ENCODE data around the gene SEMA3F.
"Not testable (repeated sequence)": the region's sequence is repeated elsewhere in the genome, so short reads cannot be mapped to it uniquely, and the experiment has no call there.

The SEMA3F gene

DNA sequence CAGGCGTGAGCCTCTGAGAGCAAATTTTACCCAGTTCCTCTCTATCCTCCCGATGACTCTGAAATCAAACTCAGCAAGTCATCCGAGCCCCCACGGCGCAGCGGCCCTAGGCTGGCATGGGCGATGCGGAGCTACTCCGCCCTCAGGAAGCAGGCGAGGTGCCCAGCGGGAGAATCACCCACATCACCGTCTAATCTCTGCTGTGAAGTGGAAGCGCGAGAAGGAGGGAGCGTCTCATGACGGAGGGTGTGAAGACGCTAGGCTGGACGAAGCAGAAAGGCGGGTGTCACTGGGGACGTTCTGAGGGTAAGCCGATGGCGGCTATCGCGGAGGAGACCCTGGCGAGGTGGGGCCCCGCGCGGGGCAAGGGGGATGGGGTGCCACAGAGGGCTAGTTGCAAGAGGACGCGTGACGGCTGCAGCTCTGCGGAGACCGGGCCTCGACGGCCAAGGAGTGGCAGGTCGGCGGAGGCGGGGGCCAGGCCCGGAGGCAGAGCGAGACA is 71.8 kb downstream of the SEMA3F start:
- in situ Hi-C loops (cut with HindIII; ENCODE audit: low sequenced_read_pairs): no loop called here
- H3K4me3 ChIP-seq (ENCODE audit: low read depth, low read length): peak overlapping the region; percentile 49
- DNase-seq (ENCODE audit: low read depth, low spot score): peak; percentile 50
- TF ChIP-seq, protein P1, sequence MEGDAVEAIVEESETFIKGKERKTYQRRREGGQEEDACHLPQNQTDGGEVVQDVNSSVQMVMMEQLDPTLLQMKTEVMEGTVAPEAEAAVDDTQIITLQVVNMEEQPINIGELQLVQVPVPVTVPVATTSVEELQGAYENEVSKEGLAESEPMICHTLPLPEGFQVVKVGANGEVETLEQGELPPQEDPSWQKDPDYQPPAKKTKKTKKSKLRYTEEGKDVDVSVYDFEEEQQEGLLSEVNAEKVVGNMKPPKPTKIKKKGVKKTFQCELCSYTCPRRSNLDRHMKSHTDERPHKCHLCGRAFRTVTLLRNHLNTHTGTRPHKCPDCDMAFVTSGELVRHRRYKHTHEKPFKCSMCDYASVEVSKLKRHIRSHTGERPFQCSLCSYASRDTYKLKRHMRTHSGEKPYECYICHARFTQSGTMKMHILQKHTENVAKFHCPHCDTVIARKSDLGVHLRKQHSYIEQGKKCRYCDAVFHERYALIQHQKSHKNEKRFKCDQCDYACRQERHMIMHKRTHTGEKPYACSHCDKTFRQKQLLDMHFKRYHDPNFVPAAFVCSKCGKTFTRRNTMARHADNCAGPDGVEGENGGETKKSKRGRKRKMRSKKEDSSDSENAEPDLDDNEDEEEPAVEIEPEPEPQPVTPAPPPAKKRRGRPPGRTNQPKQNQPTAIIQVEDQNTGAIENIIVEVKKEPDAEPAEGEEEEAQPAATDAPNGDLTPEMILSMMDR (IDR thresholded peaks at IDR 0.05; ENCODE audit: low read depth, low read length): no peak

DNA sequence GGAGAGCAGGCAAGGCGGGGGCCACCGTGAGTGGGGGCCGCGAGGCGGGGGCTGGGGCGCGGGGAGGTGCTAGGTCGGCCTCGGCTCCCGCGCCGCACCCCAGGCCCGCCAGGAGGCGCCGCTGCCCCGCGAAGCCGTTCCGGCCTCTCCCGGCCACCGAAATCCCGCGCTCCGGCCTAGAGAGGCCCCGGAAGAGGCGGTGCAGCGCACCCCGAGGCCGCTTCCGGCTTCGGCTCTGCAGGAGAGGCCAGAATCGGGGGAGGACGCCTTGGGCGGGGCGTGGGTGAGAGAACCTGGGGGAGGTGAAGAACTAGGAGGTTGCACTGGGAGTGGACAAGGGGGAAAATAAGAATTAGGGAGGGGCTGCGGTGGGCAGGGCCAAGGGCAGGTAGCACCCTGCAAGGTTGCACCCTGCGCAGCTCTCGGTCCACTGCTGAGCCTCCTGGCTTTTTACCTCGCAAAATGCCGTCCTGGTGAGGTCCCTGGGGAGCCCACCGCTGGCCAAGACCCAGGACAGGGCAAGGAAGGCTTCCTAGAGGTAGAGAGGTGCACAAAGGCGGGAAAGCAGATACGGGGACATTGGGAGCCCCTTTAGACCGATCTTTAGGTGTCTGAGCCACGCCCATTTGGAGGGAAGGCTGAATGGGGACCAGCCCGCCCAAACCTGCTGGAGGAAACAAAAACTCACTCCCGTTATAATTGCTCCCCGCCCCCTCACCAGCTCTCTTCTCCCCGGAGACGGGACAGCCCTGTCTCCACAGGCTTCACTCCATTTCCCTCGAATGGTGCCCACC is 72.5 kb downstream of the SEMA3F start:
- in situ Hi-C loops (cut with HindIII; ENCODE audit: low sequenced_read_pairs): no loop called here
- peak overlapping the region; percentile 74 for H3K4me3 ChIP-seq (ENCODE audit: low read depth, low read length)
- peak; percentile 89 for DNase-seq (ENCODE audit: low read depth, low spot score)
- TF ChIP-seq, protein P1 (IDR thresholded peaks at IDR 0.05; ENCODE audit: low read depth, low read length): peak; percentile 61

DNA sequence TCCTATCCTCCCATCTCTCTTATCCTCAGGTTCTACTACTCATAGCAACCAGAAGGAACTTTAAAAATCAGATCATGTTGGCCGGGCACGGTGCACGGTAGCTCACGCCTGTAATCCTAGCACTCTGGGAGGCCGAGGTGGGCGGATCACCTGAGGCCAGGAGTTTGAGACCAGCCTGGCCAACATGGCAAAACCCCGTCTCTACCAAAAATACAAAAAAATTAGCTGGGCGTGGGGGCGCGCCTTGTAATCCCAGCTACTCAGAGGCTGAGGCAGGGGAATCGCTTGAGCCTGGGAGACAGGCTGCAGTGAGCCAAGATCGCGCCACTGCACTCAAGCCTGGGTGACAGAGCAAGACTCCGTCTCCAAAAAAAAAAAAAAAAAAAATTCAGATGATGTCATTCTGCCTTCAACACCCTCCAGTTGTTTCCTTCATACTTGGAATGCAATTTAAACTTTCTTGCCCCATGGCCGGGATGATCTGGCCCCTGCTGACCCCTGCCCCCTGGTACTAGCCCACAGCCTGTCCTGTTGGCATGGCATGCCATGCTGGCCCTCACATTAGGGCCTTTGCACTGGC is 73.2 kb downstream of the SEMA3F start:
- H3K4me3 ChIP-seq (ENCODE audit: low read depth, low read length): peak overlapping the region; percentile 74
- in situ Hi-C loops (cut with HindIII; ENCODE audit: low sequenced_read_pairs); DNase-seq (ENCODE audit: low read depth, low spot score): not testable (repeated sequence)

DNA sequence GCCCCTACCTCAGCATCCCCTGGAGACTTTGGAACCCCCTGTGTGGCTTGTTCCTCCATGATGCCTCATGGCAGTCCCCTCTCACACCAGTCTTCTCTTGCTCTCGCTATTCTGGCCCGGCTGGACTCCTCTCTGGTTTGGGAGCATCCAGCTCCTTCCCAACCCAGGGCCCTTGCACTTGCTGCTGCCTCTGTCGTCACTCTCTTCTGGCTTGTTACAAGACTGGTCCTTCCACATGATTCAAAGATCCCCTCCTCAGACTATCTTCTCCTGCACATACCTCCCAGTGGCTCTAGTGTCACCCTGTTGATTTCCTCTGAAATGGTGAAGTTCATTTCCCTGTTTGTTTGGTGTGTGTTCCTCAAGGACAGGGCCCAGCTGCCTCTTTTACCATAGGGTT is 74.4 kb downstream of the SEMA3F start:
- in situ Hi-C loops (cut with HindIII; ENCODE audit: low sequenced_read_pairs): no loop called here

DNA sequence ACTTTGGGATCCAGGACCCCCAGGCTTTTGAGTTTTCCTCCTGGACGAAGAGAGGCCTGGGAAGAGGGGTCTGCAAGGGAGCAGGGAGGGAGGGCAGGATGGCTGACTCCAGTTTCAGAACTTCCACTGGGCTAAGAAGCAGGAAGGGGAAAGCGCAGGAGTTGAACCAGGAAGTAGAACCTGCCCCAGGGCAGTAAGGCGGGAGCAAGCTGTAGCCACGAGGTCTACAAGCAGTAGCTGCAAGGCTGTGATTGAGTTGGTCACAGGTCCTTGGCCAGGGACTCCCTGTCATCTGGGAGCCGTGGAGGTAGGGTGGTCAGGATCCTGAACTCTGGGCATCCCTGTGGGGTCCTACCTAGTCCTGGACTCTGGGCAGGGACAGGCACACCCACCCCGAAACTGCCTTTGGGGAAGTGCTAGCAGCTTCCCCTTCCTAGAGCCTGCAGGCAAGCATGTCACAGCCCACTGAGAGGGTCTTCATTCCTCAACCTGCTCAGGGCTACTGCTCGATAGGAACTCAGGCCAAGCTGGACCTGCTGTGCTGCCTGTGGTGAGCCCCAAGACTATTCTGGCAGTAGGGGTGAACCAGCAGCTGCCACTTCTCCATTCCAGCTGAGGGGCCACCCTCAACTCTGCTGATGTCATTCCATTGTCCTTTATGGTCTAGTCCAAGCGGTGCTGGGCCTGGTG is 75.1 kb downstream of the SEMA3F start:
- no peak for DNase-seq (ENCODE audit: low read depth, low spot score)
- H3K4me3 ChIP-seq (ENCODE audit: low read depth, low read length): no peak overlapping the region
- in situ Hi-C loops (cut with HindIII; ENCODE audit: low sequenced_read_pairs): no loop called here
- TF ChIP-seq, protein P1 (IDR thresholded peaks at IDR 0.05; ENCODE audit: low read depth, low read length): no peak

More for the DNA sequence above, 74.4 kb downstream of the SEMA3F start:
- no peak for DNase-seq (ENCODE audit: low read depth, low spot score)
- H3K4me3 ChIP-seq (ENCODE audit: low read depth, low read length): no peak overlapping the region
- TF ChIP-seq, protein P1 (IDR thresholded peaks at IDR 0.05; ENCODE audit: low read depth, low read length): no peak

DNA sequence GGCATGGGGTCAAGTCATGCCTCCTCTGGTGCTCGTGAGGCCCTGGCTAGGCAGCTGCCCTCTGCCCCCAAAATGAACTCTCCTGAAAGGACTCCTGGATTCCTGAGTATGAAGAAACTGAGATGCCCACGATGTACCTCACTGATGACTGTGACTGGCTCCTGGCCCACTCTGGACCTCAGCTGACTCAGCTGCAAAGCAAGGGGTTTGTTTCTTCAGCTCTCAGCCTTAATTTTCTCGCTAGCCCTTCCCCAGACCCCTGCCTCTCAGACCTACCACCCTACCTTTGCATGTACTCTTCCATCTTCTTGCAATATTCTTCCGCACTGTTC is 75.6 kb downstream of the SEMA3F start:
- no peak overlapping the region for H3K4me3 ChIP-seq (ENCODE audit: low read depth, low read length)
- TF ChIP-seq, protein P1 (IDR thresholded peaks at IDR 0.05; ENCODE audit: low read depth, low read length): no peak
- in situ Hi-C loops (cut with HindIII; ENCODE audit: low sequenced_read_pairs): no loop called here
- no peak for DNase-seq (ENCODE audit: low read depth, low spot score)

DNA sequence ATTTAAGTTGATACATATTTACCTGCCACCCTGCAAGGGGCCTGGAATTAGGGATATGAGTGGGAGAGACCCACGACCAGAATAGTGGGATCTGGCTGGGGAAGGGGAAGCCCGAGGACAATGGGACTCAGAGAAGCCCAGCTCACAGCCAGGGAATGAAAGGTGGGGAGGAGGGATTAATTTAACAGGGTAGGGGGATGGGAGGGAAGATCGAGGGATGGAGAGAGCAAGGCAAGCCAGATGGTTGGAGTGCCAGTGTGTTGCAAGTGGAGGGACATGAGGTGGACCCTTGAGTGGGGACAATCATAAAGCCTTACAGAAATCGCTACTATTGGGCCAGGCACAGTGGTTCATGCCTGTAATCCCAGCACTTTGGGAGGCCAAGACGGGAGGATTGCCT is 76.5 kb downstream of the SEMA3F start:
- in situ Hi-C loops (cut with HindIII; ENCODE audit: low sequenced_read_pairs): no loop called here
- no peak overlapping the region for H3K4me3 ChIP-seq (ENCODE audit: low read depth, low read length)
- TF ChIP-seq, protein P1 (IDR thresholded peaks at IDR 0.05; ENCODE audit: low read depth, low read length): no peak
- no peak for DNase-seq (ENCODE audit: low read depth, low spot score)

Data from astrocyte of the spinal cord (primary cell).